Measurements from ENCODE around the gene SLC6A6. TPM values are rescaled to one million over a fixed set of nuclear protein-coding genes. Genes with fewer than 3 reads are reported as not detected.

The SLC6A6 gene
- total RNA-seq, 1 experiment from 2014 or later, result 211 TPM

GRCh38 chr3:14483286-14483685, 80.9 kb downstream of the SLC6A6 start:
- Mint-ChIP-seq H3K4me1 (peaks cover 11% of the 10 kb centered on the region), H3K36me3 (peaks cover 71% of the 10 kb centered on the region), H3K4me3 (no peak overlapping the region), H3K27me3 (ENCODE audit: low read depth) (no peaks in the 10 kb centered on the region), H3K9me3 (no peaks in the 10 kb centered on the region), H3K27ac (no peak overlapping the region)
- POLR2A ChIA-PET, result no interaction called here
- TF ChIP-seq CTCF (IDR thresholded peaks at IDR 0.05) (no peak), STAT6 (CRISPR knock-in tag; conservative IDR thresholded peaks at IDR 0.05; ENCODE audit: low read depth) (no peak), GRHL2 (CRISPR knock-in tag; IDR thresholded peaks at IDR 0.05; ENCODE audit: insufficient replicate concordance, severe bottlenecking) (no peak)
- CTCF ChIA-PET, result interaction anchor here (1.0 to 2.2 kb wide), 4 partner anchors 12 to 280 kb away, joined by 3 to 6 read pairs (median 5); no protein-coding TSS in a partner anchor
- DNase-seq (ENCODE audit: low spot score) (no peak), ATAC-seq (no peak)

GRCh38 chr3:14484741-14485140, 82.3 kb downstream of the SLC6A6 start:
- ATAC-seq (no peak), DNase-seq (ENCODE audit: low spot score) (no peak)
- ChIA-PET POLR2A (no interaction called here), CTCF (interaction anchor here (0.6 to 0.7 kb wide), 2 partner anchors 281 to 723 kb away, joined by 3 read pairs; no protein-coding TSS in a partner anchor)
- Mint-ChIP-seq H3K9me3 (no peaks in the 10 kb centered on the region), H3K4me1 (peaks cover 11% of the 10 kb centered on the region), H3K27ac (no peak overlapping the region), H3K36me3 (peaks cover 60% of the 10 kb centered on the region), H3K4me3 (no peak overlapping the region), H3K27me3 (ENCODE audit: low read depth) (no peaks in the 10 kb centered on the region)
- TF ChIP-seq TP53 (CRISPR knock-in tag; IDR thresholded peaks at IDR 0.05), result no peak
- TF ChIP-seq TEAD4 (CRISPR knock-in tag; IDR thresholded peaks at IDR 0.05), result no peak
- TF ChIP-seq E2F5 (CRISPR knock-in tag; IDR thresholded peaks at IDR 0.05), result no peak
- no peak for TF ChIP-seq ZNF512 (CRISPR knock-in tag; IDR thresholded peaks at IDR 0.05; ENCODE audit: borderline replicate concordance)
- no peak for TF ChIP-seq ESRRA (CRISPR knock-in tag; IDR thresholded peaks at IDR 0.05; ENCODE audit: borderline replicate concordance)
- TF ChIP-seq E2F1 (CRISPR knock-in tag; IDR thresholded peaks at IDR 0.05), result no peak
- TF ChIP-seq ATF2 (CRISPR knock-in tag; IDR thresholded peaks at IDR 0.05; ENCODE audit: borderline replicate concordance, low read depth), result no peak
- TF ChIP-seq IRF2 (CRISPR knock-in tag; IDR thresholded peaks at IDR 0.05; ENCODE audit: borderline replicate concordance, low read depth), result no peak
- no peak for TF ChIP-seq ZNF671 (CRISPR knock-in tag; IDR thresholded peaks at IDR 0.05)
- TF ChIP-seq RELA (CRISPR knock-in tag; IDR thresholded peaks at IDR 0.05; ENCODE audit: borderline replicate concordance), result no peak
- no peak for TF ChIP-seq JUN (CRISPR knock-in tag; IDR thresholded peaks at IDR 0.05)
- no peak for TF ChIP-seq ZNF425 (CRISPR knock-in tag; conservative IDR thresholded peaks at IDR 0.05)
- no peak for TF ChIP-seq ZNF396 (CRISPR knock-in tag; IDR thresholded peaks at IDR 0.05; ENCODE audit: borderline replicate concordance)
- TF ChIP-seq USF1 (CRISPR knock-in tag; IDR thresholded peaks at IDR 0.05), result no peak
